HFFc6 (cell line): ENCODE data around the gene ATXN7. TPM values are rescaled to one million over a fixed set of nuclear protein-coding genes. Genes with fewer than 3 reads are reported as not detected.
A peak's percentile ranks its signal among the peaks of the same experiment; 100 is the strongest.

Experiments used
- DNase-seq: peaks from one replicate; pipeline ENCODE4 v3.0.0-alpha.2; 2018
- H3K27ac Mint-ChIP-seq: 2 replicates; pipeline ENCODE4 v1.8.0; 2020; ENCODE audit warnings: mild to moderate bottlenecking, mixed read lengths
- H3K27me3 Mint-ChIP-seq: 2 replicates; pipeline ENCODE4 v1.8.0; 2021; ENCODE audit warnings: mild to moderate bottlenecking, moderate library complexity, mixed read lengths; ENCODE audit not compliant: insufficient read depth
- H3K36me3 Mint-ChIP-seq: 2 replicates; pipeline ENCODE4 v1.8.0; 2021; ENCODE audit warnings: low read depth, mixed read lengths
- H3K4me1 Mint-ChIP-seq: 2 replicates; pipeline ENCODE4 v1.8.0; 2020; ENCODE audit warnings: low read depth, mixed read lengths
- H3K4me3 Mint-ChIP-seq: 2 replicates; pipeline ENCODE4 v1.8.0; 2020; ENCODE audit warnings: mild to moderate bottlenecking, moderate library complexity, mixed read lengths
- H3K9me3 Mint-ChIP-seq: 2 replicates; pipeline ENCODE4 v1.8.0; 2020; ENCODE audit warnings: mild to moderate bottlenecking, mixed read lengths
- CTCF ChIP-seq: fragments of 200-600 bp; sonication (generic); IDR thresholded peaks from 2 replicates; pipeline ENCODE4 v1.5.0; 2021; ENCODE audit warnings: antibody characterized with exemption, mild to moderate bottlenecking
- total RNA-seq, 6 experiments: library from RNA; stranded (reverse); fragmentation: NEBNext Ultra II Directional; extraction: Animal tissue kit (Norgen Biotek cat#: 25700); gene quantifications; 2 replicates in 1 of 6; 3 replicates in 5 of 6; pipeline ENCODE4 v1.2.3, GENCODE V29; 2021

ATXN7 gene
- total RNA-seq, 6 experiments from 2014 or later = 11.5 to 18.4 (median 15.2) TPM

- Mint-ChIP-seq H3K4me1 (peaks cover 44% of the 10 kb centered on the region), H3K9me3 (no peaks in the 10 kb centered on the region), H3K36me3 (peaks cover 52% of the 10 kb centered on the region), H3K27me3 (0 out of 2 replicates have a peak, but pooled peaks cover 2% of the 10 kb centered on the region), H3K27ac (peak overlapping the region; percentile 60), H3K4me3 (no peak overlapping the region)
- TF ChIP-seq CTCF = no peak
- DNase-seq = peak; percentile 55
Measured at GRCh38 chr3:64011685-64012084, 148.0 kb downstream of the ATXN7 start.

- peaks cover 67% of the 10 kb centered on the region for H3K36me3 Mint-ChIP-seq
- peak overlapping the region; percentile 44 for H3K27ac Mint-ChIP-seq
- H3K27me3 Mint-ChIP-seq = peaks cover 4% of the 10 kb centered on the region; the same call in 1 of the 2 replicates
- H3K4me3 Mint-ChIP-seq = no peak overlapping the region; the same call in 1 of the 2 replicates
- no peaks in the 10 kb centered on the region for H3K9me3 Mint-ChIP-seq
- H3K4me1 Mint-ChIP-seq = peaks cover 49% of the 10 kb centered on the region
- no peak for TF ChIP-seq CTCF
- DNase-seq = no peak
Measured at GRCh38 chr3:64016941-64017620, 153.4 kb downstream of the ATXN7 start.

- no peak overlapping the region for H3K4me3 Mint-ChIP-seq
- DNase-seq = no peak
- H3K27ac Mint-ChIP-seq = no peak overlapping the region; the same call in 1 of the 2 replicates
- no peaks in the 10 kb centered on the region for H3K9me3 Mint-ChIP-seq
- TF ChIP-seq CTCF = no peak
- H3K4me1 Mint-ChIP-seq = peaks cover 53% of the 10 kb centered on the region
- peaks cover 4% of the 10 kb centered on the region for H3K27me3 Mint-ChIP-seq
- peaks cover 53% of the 10 kb centered on the region for H3K36me3 Mint-ChIP-seq
Measured at GRCh38 chr3:64019271-64019670, 155.6 kb downstream of the ATXN7 start.

- no peak overlapping the region for H3K4me3 Mint-ChIP-seq
- H3K27ac Mint-ChIP-seq = no peak overlapping the region
- no peaks in the 10 kb centered on the region for H3K9me3 Mint-ChIP-seq
- H3K27me3 Mint-ChIP-seq = peaks cover 4% of the 10 kb centered on the region
- H3K36me3 Mint-ChIP-seq = peaks cover 47% of the 10 kb centered on the region
- no peak for DNase-seq
- peaks cover 49% of the 10 kb centered on the region for H3K4me1 Mint-ChIP-seq
- TF ChIP-seq CTCF = no peak
Measured at GRCh38 chr3:64019879-64020278, 156.2 kb downstream of the ATXN7 start.

GRCh38 chr3:64021922-64022321 lies 158.3 kb downstream of the ATXN7 start:
- H3K4me3 Mint-ChIP-seq = peak overlapping the region; percentile 95
- H3K27me3 Mint-ChIP-seq = peaks cover 3% of the 10 kb centered on the region
- H3K36me3 Mint-ChIP-seq = peaks cover 35% of the 10 kb centered on the region
- DNase-seq = no peak
- TF ChIP-seq CTCF = peak; percentile 31; the same call in 1 of the 2 replicates
- peak overlapping the region; percentile 93 for H3K27ac Mint-ChIP-seq
- H3K4me1 Mint-ChIP-seq = peaks cover 46% of the 10 kb centered on the region
- no peaks in the 10 kb centered on the region for H3K9me3 Mint-ChIP-seq
